ENCODE data around the gene ACTN4. TPM values are rescaled to one million over a fixed set of nuclear protein-coding genes. Genes with fewer than 3 reads are reported as not detected.
"Not testable (repeated sequence)": the region's sequence is repeated elsewhere in the genome, so short reads cannot be mapped to it uniquely, and the experiment has no call there.

ACTN4 gene
- 100 to 1,000 TPM in 2 of 3 donors, 10 to 100 TPM in 1; 71.1 to 195 (median 101) TPM for polyA plus RNA-seq

DNA sequence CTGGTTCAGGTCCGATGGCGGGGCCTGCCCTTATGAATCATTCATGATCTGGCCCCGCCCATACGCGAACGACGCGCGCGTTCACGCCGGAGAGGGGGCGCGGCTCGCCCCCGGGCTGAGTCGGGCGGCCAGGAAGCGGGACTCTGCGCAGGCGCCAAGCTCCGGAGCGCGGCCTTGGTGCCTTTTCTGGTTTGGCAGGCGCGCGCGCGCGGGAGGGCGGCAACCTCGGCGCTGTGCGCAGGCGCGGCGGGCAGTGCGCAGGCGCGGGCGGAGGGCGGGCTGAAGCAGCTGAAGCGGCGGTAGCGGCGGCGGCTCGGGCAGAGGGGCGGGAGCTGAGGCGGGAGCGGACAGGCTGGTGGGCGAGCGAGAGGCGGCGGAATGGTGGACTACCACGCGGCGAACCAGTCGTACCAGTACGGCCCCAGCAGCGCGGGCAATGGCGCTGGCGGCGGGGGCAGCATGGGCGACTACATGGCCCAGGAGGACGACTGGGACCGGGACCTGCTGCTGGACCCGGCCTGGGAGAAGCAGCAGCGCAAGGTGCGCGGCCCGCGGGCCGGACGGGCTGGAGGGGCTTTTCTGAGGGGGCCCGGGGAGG lies at the start of gene ACTN4:
Gene ACTN4, plus strand, starts transcription at position 282 of the 598 bp plus-strand sequence. Its CDS starts 97 bp downstream, at position 379.
- WGBS, 3 donors: 0 to 1% (median 0%) methylated on average over 65 to 77 of the region's 77 CpGs
- peak within 1 kb of the TSS; percentile 46 for H3K27ac ChIP-seq (ENCODE audit: low read depth, low read length)

DNA sequence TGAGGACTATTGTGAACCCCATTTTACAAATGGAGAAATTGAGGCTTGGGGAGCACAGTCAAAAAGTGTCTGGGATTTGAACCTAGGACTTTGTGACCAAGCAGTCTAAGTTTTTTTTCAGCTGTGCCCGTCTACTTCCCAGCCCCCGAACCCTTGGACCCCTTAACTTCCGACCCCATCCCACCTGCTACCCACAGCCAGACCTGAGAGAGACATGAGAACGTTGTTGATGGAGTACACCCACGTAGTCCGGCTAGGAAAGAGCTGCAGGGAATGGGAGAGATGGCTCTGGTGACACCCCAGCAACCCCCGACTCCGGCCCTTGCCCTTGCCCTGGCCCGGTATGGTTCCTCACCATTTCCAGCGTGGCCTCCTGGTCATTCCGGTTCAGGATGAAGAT lies 47.7 kb upstream of the ACTN4 start:
- H3K27ac ChIP-seq (ENCODE audit: low read depth, low read length): no peak overlapping the region
- 88 to 90% (median 89%) methylated on average over 11 of the region's 11 CpGs for WGBS, 3 donors

DNA sequence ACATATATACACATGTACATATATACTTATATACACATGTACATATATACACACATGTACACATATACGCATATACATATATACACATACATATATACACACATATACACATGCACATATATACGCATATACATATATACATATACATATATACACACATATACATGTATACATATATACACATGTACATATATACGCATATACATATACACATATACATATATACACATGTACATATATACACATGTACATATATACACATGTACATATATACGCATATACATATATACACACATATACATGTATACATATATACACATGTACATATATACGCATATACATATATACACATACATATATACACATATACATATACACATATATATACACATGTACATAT lies 44.6 kb upstream of the ACTN4 start:
- H3K27ac ChIP-seq (ENCODE audit: low read depth, low read length): not testable (repeated sequence)
- 94% methylated on average over 5 of the region's 5 CpGs for WGBS, 3 donors

DNA sequence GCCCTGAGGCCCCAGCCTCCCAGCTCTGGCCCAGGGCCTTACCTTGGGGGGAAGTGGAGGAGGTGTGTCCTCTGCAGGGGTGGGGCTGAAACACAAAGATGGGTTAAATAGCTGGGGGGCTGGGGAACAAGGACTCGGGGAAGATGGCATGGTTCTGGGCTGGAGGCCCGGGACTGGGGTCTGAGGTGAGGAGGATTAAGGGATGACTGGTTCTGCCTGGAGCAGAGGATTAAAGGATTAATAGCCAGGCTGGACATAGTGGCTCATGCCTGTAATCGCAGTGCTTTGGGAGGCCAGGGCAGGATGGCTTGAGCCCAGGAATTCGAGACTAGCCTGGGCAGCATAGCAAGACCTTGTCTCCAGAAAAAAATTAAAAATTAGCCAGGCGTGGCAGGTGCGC lies 41.3 kb upstream of the ACTN4 start:
- 77 to 85% (median 85%) methylated on average over 6 of the region's 6 CpGs for WGBS, 3 donors
- H3K27ac ChIP-seq (ENCODE audit: low read depth, low read length): no peak overlapping the region

DNA sequence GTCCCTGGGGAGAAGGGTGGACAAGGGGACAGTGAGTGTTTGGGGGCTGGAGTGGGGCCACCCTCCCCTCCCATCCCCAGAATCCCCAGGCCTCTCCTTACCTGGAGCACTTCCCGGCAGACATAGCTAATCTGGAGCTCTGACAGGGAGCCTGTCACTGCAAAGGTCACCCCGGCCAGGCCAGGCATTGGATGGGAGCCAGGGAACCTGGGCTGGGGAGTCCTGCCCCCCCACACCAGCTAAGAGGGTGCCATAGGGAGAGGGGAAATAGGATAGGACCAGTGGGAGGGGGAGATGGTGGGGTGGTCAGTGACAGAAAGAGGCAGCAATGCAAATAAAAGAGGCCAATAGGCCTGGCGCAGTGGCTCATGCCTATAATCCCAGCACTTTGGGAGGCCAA lies 33.2 kb upstream of the ACTN4 start:
- no peak overlapping the region for H3K27ac ChIP-seq (ENCODE audit: low read depth, low read length)
- 50 to 72% (median 71%) methylated on average over 3 of the region's 3 CpGs for WGBS, 3 donors

DNA sequence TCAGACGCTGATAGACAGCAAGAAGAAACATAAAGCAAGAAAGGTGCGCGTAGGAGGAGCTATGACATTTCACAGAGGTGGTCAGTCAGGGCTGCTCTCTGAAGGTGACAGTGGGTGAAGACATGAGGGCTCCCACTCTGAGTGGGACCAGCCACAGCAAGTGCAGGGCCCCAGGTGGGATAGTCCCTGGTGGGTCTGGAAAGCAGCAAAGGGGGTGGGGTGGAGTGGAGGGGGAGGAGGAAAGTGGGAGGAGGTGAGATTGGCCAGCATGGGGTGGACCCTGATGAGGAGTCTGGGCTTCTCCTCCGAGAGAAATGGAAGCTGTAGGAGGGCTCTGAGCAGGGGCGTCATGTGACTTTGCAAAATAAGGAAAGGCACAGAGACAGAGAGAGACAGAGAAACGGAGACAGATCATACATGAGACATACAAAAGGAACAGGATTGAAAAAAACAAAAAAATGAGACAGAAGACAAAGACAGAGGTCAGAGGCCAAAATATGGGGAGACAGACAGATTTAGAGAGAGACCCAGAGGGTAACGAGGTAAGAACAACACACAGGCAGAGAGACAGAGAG lies 32.4 kb upstream of the ACTN4 start:
- WGBS, 3 donors: 65 to 82% (median 77%) methylated on average over 7 of the region's 7 CpGs
- H3K27ac ChIP-seq (ENCODE audit: low read depth, low read length): no peak overlapping the region

DNA sequence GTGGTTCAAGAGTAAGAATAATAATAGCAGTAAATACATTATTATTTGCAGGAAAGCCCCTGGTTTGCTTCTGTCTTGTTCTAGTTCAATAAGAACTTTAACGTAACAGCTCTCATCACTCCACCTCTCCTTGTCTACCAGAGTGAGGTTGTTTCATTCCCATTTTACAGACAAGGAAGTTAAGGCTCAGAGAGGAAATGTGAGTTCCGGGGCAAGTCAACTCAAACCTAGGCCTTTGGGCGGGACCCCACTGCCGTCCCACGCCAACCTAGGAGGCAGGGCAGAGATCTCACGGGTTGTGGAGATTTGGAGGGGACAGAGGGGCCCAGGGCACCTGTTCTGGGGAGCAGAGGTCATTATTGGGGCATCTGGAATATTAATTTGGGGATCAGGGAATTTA lies 31.2 kb upstream of the ACTN4 start:
- WGBS, 3 donors: 87 to 93% (median 87%) methylated on average over 6 of the region's 6 CpGs
- H3K27ac ChIP-seq (ENCODE audit: low read depth, low read length): no peak overlapping the region

DNA sequence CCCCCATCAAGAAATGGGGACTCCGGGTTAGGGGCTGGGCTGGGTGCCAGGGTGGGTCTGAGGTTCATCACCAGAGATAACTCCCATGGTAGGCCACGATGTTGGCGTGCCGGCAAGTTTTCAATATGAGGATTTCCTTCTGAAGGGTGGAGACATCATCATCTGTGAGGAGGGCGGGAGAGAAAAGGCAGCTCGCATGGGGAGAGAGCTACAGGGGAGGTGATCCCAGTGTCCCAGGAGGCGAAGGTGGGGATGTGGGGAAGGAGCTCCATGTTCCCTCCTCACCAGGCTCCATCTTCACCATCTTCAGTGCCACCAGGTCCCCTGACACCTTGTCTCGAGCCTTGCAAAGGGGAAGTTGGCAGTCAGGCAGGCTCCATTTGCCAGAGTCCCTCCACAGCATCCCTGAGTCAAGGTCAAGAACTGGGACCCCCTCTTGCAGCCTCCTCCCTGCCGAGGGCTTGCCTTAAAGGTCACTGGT lies 30.1 kb upstream of the ACTN4 start:
- H3K27ac ChIP-seq (ENCODE audit: low read depth, low read length): no peak overlapping the region
- 46 to 87% (median 50%) methylated on average over 9 of the region's 9 CpGs for WGBS, 3 donors

DNA sequence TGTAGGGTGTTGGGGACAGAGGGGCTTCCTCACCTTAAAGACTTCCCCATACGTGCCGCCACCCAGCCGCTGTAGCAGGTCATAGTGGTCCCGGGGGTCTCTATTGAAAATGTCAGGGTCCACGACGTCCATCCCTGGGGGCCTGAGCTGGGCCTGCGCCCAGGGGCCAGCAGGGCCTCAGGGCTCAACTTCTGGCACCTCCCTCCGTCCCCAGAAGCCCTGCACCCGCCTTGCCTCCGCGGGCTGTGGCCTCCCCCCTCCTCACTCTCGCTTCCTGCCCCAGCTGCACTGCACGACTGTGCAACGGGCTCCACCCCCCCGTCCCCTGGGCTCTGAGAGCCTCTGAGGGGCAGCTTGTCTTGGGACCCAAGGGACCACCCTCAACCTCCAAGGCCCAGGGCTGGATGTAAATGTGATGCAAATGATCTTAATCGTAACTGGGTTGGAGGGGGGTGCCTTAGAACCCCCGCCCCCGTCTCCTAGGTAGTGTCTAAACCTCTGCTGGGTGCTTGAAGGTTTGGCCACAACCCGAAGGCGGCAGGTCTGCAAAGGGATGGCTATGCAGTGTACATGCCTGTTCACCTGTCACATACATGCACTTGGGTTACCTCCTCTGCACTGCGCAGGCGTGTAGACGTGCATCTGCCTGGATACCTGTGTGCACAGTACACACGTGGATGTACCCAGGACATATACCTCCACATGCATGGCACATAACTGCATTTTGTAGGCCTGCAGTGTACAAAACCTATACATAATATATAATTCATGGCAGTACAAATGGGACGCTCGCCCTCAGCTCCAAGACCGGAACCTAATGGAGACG lies 29.5 kb upstream of the ACTN4 start, which contains the start of gene MAP4K1:
Gene MAP4K1, minus strand, starts transcription at position 190 of the 826 bp plus-strand sequence. Its CDS starts 58 bp downstream, at position 132.
- no peak within 1 kb of the TSS for H3K27ac ChIP-seq (ENCODE audit: low read depth, low read length)
- 23 to 37% (median 26%) methylated on average over 25 to 28 of the region's 28 CpGs for WGBS, 3 donors

DNA sequence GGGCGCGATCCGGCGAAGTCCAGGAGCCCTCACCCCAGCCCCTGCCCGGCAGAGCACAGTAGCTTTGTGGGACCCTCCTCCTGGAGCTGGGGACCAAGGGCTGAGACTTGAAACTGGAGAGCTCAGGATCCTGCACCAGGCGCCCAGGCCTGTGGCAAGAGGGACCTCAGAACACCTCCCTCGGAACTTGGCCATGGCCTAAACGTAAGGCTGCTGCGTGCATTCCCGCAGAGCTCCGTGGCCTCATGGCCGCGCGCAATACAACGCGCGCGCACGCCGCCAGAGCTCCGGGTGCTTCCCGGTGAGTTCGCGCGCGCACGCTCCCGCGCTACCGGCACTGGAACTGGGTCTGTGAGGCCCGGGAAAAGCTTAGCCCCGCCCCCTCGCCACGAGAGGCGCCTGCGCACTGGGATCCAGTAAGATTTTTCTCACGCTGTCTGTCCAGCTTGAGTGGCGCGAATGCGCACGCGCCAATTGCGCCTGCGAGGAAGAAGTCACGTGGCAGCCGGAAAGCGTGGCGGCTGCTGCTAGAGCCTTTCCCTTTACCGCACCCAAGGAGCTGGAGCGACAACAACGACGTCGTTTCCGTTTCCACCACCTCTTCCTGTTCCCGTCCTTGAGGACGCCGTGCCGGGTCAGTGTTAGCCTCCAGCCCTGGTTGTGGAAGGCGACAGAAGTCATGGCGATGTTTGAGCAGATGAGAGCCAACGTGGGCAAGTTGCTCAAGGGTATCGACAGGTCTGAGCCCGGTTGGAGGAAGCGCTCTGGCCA lies 28.7 kb upstream of the ACTN4 start, which contains the start of gene EIF3K:
Gene EIF3K, plus strand, starts transcription at position 599 of the 771 bp plus-strand sequence. Its CDS starts 81 bp downstream, at position 680.
- 0 to 2% (median 1%) methylated on average over 64 of the region's 64 CpGs for WGBS, 3 donors
- no peak within 1 kb of the TSS for H3K27ac ChIP-seq (ENCODE audit: low read depth, low read length)

DNA sequence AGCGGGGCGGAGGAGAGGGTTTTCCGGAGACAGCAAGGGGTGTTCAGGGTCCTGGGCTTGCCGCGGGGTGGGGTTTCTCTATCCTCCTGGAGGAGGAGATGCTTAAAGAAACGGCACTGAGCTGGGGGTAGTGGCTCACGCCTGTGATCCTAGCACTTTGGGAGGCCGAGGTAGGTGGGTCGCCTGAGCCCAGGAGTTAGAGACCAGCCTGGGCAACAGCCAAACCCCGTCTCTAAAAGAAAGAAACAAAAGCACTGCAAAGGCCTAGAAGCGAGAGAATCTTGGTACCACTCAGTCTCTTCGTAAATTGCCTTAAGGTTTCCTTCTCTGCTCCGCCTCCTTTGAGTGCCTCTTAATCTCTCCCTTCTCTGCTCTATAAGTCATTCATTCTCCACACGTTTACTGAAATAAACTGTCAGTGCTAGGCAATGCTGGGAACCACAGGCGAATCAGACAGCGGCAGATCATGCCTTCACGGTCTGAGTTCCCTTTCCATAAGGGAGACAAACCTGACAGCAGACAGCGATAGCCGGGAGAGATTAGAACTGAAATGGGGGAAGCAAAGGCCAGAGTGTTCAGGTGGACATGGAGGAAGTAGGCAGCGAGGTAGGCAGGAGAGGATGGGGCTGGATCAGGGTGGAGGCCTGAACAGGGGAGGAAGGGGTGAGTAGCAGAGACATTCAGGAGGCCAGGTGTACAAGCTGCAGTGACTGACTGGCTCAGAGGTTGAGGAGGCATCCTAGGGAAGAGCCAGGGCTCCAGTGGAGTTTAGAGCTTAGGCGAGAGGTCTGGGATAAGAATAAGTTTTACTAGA lies 27.9 kb upstream of the ACTN4 start:
- H3K27ac ChIP-seq (ENCODE audit: low read depth, low read length): no peak overlapping the region
- 14 to 17% (median 16%) methylated on average over 21 of the region's 21 CpGs for WGBS, 3 donors

DNA sequence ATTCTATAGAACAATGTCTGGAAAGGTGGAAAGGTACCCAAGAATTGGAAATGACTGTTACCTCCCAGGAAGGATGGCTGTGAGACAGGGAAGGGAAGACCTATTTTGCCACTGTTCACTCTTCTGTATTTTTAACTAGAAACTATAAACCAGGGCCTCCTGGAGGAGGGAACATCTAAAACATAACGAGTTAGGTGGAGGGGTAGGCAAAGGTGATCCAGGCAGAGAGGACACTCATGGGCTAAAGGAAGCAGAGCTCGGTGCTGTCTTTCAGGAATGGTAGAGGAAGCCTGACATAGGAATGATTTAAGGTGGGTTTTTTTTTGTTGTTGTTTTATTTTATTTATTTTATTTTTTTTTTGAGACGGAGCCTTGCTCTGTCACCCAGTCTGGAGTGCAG lies 22.6 kb upstream of the ACTN4 start:
- H3K27ac ChIP-seq (ENCODE audit: low read depth, low read length): no peak overlapping the region
- 86 to 93% (median 89%) methylated on average over 3 of the region's 3 CpGs for WGBS, 3 donors

DNA sequence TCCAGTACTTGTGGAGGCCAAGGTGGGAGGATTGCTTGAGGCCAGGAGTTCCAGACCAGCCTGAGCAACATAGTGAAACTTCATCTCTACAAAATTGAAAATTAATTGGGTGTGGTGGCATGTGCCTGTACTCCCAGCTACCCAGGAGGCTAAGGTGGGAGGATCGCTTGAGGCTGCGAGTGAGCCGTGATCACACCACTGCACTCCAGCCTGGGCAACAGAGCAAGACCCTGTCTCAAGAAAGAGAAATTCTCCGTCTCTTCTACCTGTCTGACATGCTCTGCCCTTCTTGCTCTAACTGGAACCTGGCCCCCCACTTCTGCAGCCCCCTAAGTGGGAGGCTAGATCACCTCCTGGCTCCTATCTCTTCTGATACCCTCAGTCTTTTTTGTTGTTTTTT lies 21.0 kb upstream of the ACTN4 start:
- WGBS, 3 donors: 93 to 98% (median 97%) methylated on average over 4 of the region's 4 CpGs

DNA sequence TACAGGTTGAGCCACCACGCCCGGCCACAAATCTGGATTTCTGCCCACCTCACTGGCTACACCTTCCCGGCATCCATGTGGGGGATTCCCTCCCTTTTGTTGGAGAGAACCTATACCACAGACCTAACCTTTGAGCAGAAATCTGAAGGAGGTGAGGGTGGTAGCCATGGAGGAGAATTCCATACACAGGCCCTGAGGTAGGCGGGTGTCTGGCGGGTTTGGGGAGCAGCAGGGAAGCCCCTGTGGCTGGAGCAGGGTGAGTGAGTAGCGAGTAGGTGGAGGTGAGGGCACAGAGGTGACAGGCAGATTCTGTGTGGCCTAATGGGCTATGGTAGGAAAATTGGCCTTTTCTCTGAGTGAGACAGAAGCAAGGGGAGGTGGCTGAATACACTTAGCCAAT lies 17.9 kb upstream of the ACTN4 start:
- 94 to 97% (median 95%) methylated on average over 6 of the region's 6 CpGs for WGBS, 3 donors
- no peak overlapping the region for H3K27ac ChIP-seq (ENCODE audit: low read depth, low read length)

More for the DNA sequence above, 21.0 kb upstream of the ACTN4 start:
- no peak overlapping the region for H3K27ac ChIP-seq (ENCODE audit: low read depth, low read length)

DNA sequence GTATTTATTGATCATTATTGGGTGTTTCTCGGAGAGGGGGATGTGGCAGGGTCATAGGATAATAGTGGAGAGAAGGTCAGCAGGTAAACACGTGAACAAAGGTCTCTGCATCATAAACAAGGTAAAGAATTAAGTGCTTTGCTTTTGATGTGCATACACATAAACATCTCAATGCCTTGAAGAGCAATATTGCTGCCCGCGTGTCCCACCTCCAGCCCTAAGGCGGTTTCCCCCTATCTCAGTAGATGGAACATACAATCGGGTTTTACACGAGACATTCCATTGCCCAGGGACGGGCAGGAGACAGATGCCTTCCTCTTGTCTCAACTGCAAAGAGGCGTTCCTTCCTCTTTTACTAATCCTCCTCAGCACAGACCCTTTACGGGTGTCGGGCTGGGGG lies 16.1 kb upstream of the ACTN4 start:
- 61 to 77% (median 63%) methylated on average over 10 to 11 of the region's 11 CpGs for WGBS, 3 donors
- H3K27ac ChIP-seq (ENCODE audit: low read depth, low read length): not testable (repeated sequence)

DNA sequence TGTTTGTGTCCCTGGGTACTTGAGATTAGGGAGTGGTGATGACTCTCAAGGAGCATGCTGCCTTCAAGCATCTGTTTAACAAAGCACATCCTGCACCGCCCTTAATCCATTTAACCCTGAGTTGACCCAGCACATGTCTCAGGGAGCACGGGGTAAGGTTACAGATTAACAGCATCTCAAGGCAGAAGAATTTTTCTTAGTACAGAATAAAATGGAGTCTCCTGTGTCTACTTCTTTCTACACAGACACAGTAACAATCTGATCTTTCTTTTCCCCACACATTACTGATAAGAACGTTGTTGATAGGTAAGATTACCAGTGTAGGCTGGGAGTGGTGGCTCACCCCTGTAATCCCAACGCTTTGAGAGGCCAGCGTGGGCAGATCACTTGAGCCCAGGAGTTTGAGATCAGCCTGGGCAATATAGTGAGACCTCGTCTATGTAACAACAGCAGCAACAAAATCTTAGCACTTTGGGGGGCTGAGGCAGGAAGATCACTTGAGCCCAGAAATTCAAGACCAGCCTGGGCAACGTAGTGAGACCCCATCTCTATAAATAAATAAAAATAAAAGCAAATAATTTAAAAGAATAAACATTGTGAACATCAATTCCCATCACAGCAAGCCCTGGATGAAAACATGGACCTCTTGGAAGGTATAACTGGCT lies 15.5 kb upstream of the ACTN4 start:
- WGBS, 3 donors: 67 to 79% (median 69%) methylated on average over 7 of the region's 7 CpGs
- not testable (repeated sequence) for H3K27ac ChIP-seq (ENCODE audit: low read depth, low read length)
